Motor neuron (in vitro differentiated cells): ENCODE measurements around the gene SH3BP5. TPM values are rescaled to one million over a fixed set of nuclear protein-coding genes. Genes with fewer than 3 reads are reported as not detected.
"Not testable (repeated sequence)": the region's sequence is repeated elsewhere in the genome, so short reads cannot be mapped to it uniquely, and the experiment has no call there.

Experiments
- ATAC-seq, 8 experiments: fragments of 200-7000 bp; cut with Tn5 transposase; replicated peaks in 6 of 8; 2 replicates each; pipeline ENCODE4 v1.8.0; 2021; ENCODE audit warnings: mild to moderate bottlenecking in 8 of 8, moderate library complexity in 8 of 8
- H3K27ac ChIP-seq, 2 donors: fragments of 250-450 bp; sonication (Bioruptor Pico); 2 replicates each; pipeline ENCODE4 v1.9.0; 2021; ENCODE audit warnings: antibody characterized with exemption in 2 of 2, mild to moderate bottlenecking in 2 of 2, moderate library complexity in 1 of 2
- H3K4me1 ChIP-seq, 2 donors: fragments of 250-450 bp; sonication (Bioruptor Pico); replicated peaks in 1 of 2; 2 replicates each; pipeline ENCODE4 v1.6.1; 2021; ENCODE audit warnings: antibody characterized with exemption in 2 of 2, mild to moderate bottlenecking in 2 of 2, moderate library complexity in 1 of 2
- H3K4me3 ChIP-seq, 5 donors: fragments of 250-450 bp; sonication (Bioruptor Pico); 2 replicates each; pipeline ENCODE4 v1.9.0; 2021; ENCODE audit warnings: antibody characterized with exemption in 5 of 5, mild to moderate bottlenecking in 5 of 5, moderate library complexity in 4 of 5
- WGBS, 10 experiments: fragments of 450-650 bp; shearing (Covaris generic); methylation state at CpG; one replicate each; pipeline ENCODE4 v1.0.0; 2022; 5-methylcytosine and 5-hydroxymethylcytosine counted together
- in situ Hi-C, 9 experiments: fragments of 400-800 bp; cut with MboI; loops; one replicate each; pipeline ENCODE4 v1.15.0; 2021; ENCODE audit warnings: low sequenced_read_pairs in 9 of 9, low pct_unique_long_range_greater_than_20kb in 2 of 9; ENCODE audit not compliant: unreplicated experiment in 9 of 9
- total RNA-seq, 8 experiments: library from RNA; unstranded; fragments of 300-600 nt; gene quantifications; 2 replicates each; pipeline versions ENCODE4 v1.2.3 to v1.2.4, GENCODE V29; 2022

Gene SH3BP5
- total RNA-seq, 8 experiments from 2014 or later: 14.3 to 140 (median 38.9) TPM

GRCh38 chr3:15359677-15360397 is 27.5 kb upstream of the SH3BP5 start:
- H3K4me1 ChIP-seq: no peaks in the 10 kb centered on the region
- in situ Hi-C loops: no loop called here
- H3K4me3 ChIP-seq: no peak overlapping the region
- peak in 1 of 8 experiments; percentile 28 for ATAC-seq
- H3K27ac ChIP-seq: no peak overlapping the region
- 52 to 100% (median 92%) methylated on average over 1 to 6 of the region's 6 CpGs; no CpG with 5 or more reads in 1 of the 10 experiments for WGBS, 10 experiments

- peak in 1 of 8 experiments; percentile 10 for ATAC-seq
- H3K4me1 ChIP-seq, H3K27ac ChIP-seq, H3K4me3 ChIP-seq, in situ Hi-C loops: not testable (repeated sequence)
- WGBS, 10 experiments: 0 to 100% (median 60%) methylated on average over 1 to 5 of the region's 5 CpGs; no CpG with 5 or more reads in 1 of the 10 experiments
Measured at GRCh38 chr3:15356651-15357061, 24.3 kb upstream of the SH3BP5 start.

GRCh38 chr3:15356176-15356575 is 23.8 kb upstream of the SH3BP5 start:
- Histone ChIP-seq H3K27ac (no peak overlapping the region), H3K4me1 (no peaks in the 10 kb centered on the region), H3K4me3 (no peak overlapping the region)
- no peak for ATAC-seq
- in situ Hi-C loops: no loop called here
- WGBS, 10 experiments: 17 to 89% (median 69%) methylated on average over 1 to 2 of the region's 2 CpGs; no CpG with 5 or more reads in 4 of the 10 experiments

GRCh38 chr3:15355086-15355485 is 22.7 kb upstream of the SH3BP5 start:
- Histone ChIP-seq H3K4me1 (no peaks in the 10 kb centered on the region), H3K27ac (no peak overlapping the region), H3K4me3 (no peak overlapping the region)
- in situ Hi-C loops: no loop called here
- 88 to 100% (median 100%) methylated on average over 1 of the region's 1 CpG; no CpG with 5 or more reads in 4 of the 10 experiments for WGBS, 10 experiments
- no peak for ATAC-seq

GRCh38 chr3:15354485-15354884 is 22.1 kb upstream of the SH3BP5 start:
- H3K27ac ChIP-seq: no peak overlapping the region
- H3K4me1 ChIP-seq: no peaks in the 10 kb centered on the region
- in situ Hi-C loops: no loop called here
- H3K4me3 ChIP-seq: no peak overlapping the region
- 42 to 100% (median 86%) methylated on average over 1 to 6 of the region's 6 CpGs; no CpG with 5 or more reads in 1 of the 10 experiments for WGBS, 10 experiments
- ATAC-seq: no peak

- no peaks in the 10 kb centered on the region for H3K4me1 ChIP-seq
- no peak overlapping the region for H3K27ac ChIP-seq
- in situ Hi-C loops: no loop called here
- no peak for ATAC-seq
- H3K4me3 ChIP-seq: no peak overlapping the region
- 57 to 100% (median 81%) methylated on average over 1 to 3 of the region's 3 CpGs; no CpG with 5 or more reads in 4 of the 10 experiments for WGBS, 10 experiments
Measured at GRCh38 chr3:15350141-15350540, 17.8 kb upstream of the SH3BP5 start.

- WGBS, 10 experiments: 80 to 100% (median 97%) methylated on average over 1 to 5 of the region's 5 CpGs; no CpG with 5 or more reads in 1 of the 10 experiments
- in situ Hi-C loops: not testable (repeated sequence)
Measured at GRCh38 chr3:15349438-15349837, 17.1 kb upstream of the SH3BP5 start.

GRCh38 chr3:15348246-15348645 is 15.9 kb upstream of the SH3BP5 start:
- no peak overlapping the region for H3K27ac ChIP-seq
- no peaks in the 10 kb centered on the region for H3K4me1 ChIP-seq
- no peak overlapping the region for H3K4me3 ChIP-seq
- 0 to 86% (median 50%) methylated on average over 1 of the region's 1 CpG; no CpG with 5 or more reads in 3 of the 10 experiments for WGBS, 10 experiments
- in situ Hi-C loops: no loop called here
- no peak for ATAC-seq

More at GRCh38 chr3:15349438-15349837, 17.1 kb upstream of the SH3BP5 start:
- not testable (repeated sequence) for H3K4me1 ChIP-seq, ATAC-seq, H3K27ac ChIP-seq, H3K4me3 ChIP-seq

GRCh38 chr3:15347737-15348110 is 15.3 kb upstream of the SH3BP5 start:
- Histone ChIP-seq H3K4me3 (no peak overlapping the region), H3K27ac (no peak overlapping the region), H3K4me1 (no peaks in the 10 kb centered on the region)
- in situ Hi-C loops: no loop called here
- WGBS, 10 experiments: 50 to 89% (median 71%) methylated on average over 2 to 3 of the region's 3 CpGs; no CpG with 5 or more reads in 1 of the 10 experiments
- peak in 2 of 8 experiments; percentile 21 to 62 for ATAC-seq

- WGBS, 10 experiments: 78 to 100% (median 87%) methylated on average over 1 to 7 of the region's 7 CpGs
- no peak for ATAC-seq
Measured at GRCh38 chr3:15347063-15347736, 14.8 kb upstream of the SH3BP5 start.

GRCh38 chr3:15346516-15346915 is 14.1 kb upstream of the SH3BP5 start:
- Histone ChIP-seq H3K4me3 (no peak overlapping the region), H3K4me1 (no peaks in the 10 kb centered on the region), H3K27ac (no peak overlapping the region)
- 57 to 100% (median 86%) methylated on average over 1 to 2 of the region's 2 CpGs; no CpG with 5 or more reads in 3 of the 10 experiments for whole genome bisulfite sequencing, 10 experiments
- in situ Hi-C loops: no loop called here
- no peak for ATAC-seq

More at GRCh38 chr3:15347063-15347736, 14.8 kb upstream of the SH3BP5 start:
- no peak overlapping the region for H3K4me3 ChIP-seq
- in situ Hi-C loops: no loop called here
- no peaks in the 10 kb centered on the region for H3K4me1 ChIP-seq
- H3K27ac ChIP-seq: no peak overlapping the region

- WGBS, 10 experiments: 14 to 100% (median 84%) methylated on average over 1 to 4 of the region's 4 CpGs; no CpG with 5 or more reads in 2 of the 10 experiments
- in situ Hi-C loops: no loop called here
Measured at GRCh38 chr3:15345608-15346137, 13.3 kb upstream of the SH3BP5 start.

GRCh38 chr3:15345066-15345607 is 12.8 kb upstream of the SH3BP5 start:
- Histone ChIP-seq H3K27ac (no peak overlapping the region), H3K4me1 (no peaks in the 10 kb centered on the region), H3K4me3 (no peak overlapping the region)
- no peak for ATAC-seq
- in situ Hi-C loops: no loop called here
- 49 to 100% (median 83%) methylated on average over 1 to 4 of the region's 4 CpGs; no CpG with 5 or more reads in 1 of the 10 experiments for WGBS, 10 experiments

More at GRCh38 chr3:15345608-15346137, 13.3 kb upstream of the SH3BP5 start:
- H3K4me1 ChIP-seq: no peaks in the 10 kb centered on the region
- H3K27ac ChIP-seq: no peak overlapping the region
- ATAC-seq: no peak
- no peak overlapping the region for H3K4me3 ChIP-seq
